ENCODE results near the gene TMED6. TPM values are rescaled to one million over a fixed set of nuclear protein-coding genes. Genes with fewer than 3 reads are reported as not detected.

Gene TMED6
- total RNA-seq, 1 experiment from 2014 or later: 0.91 TPM

- TF ChIP-seq RAD21 (IDR thresholded peaks at IDR 0.05; ENCODE audit: low read depth) (no peak), SP1 (IDR thresholded peaks at IDR 0.05; ENCODE audit: low read depth) (no peak), ATF3 (IDR thresholded peaks at IDR 0.05) (no peak), MAX (IDR thresholded peaks at IDR 0.05) (no peak), ZNF274 (IDR thresholded peaks at IDR 0.05; ENCODE audit: low read depth, low read length) (no peak), TCF7L2 (IDR thresholded peaks at IDR 0.05; ENCODE audit: borderline replicate concordance, extremely low read depth, insufficient read depth, insufficient read length) (no peak), EZH2 (IDR thresholded peaks at IDR 0.05) (no peak), REST (IDR thresholded peaks at IDR 0.05; ENCODE audit: low read depth) (no peak), EZH2phosphoT487 (IDR thresholded peaks at IDR 0.05; ENCODE audit: borderline replicate concordance) (no peak)
- no TSS peak for BruUV-seq (replicated peaks)
- ChIA-PET CTCF (interaction anchor here (0.6 kb wide), 1 partner anchor 707 kb away, joined by 3 read pairs; no protein-coding TSS in a partner anchor), POLR2A (no interaction called here), RAD21 (ENCODE audit: low non-redundant PET in 1 of 2, low total read pairs in 2 of 2, uncharacterized antibody in 2 of 2, unreplicated experiment in 2 of 2) (no interaction called here)
- H3K36me3 ChIP-seq (ENCODE audit: control insufficient read depth in 1 of 2, insufficient read depth in 2 of 2, low read length in 2 of 2): peaks cover 0 to 5% of the 10 kb centered on the region in 2 experiments; a peak in 1 of 4 replicates
- no peak overlapping the region for H3K27ac ChIP-seq (ENCODE audit: low read depth, low read length)
- no peaks in the 10 kb centered on the region for H3K27me3 ChIP-seq (ENCODE audit: insufficient read depth, low read length)
- peaks cover 4 to 9% of the 10 kb centered on the region in 2 experiments for H3K4me1 ChIP-seq (ENCODE audit: control insufficient read depth in 1 of 2, insufficient read depth in 2 of 2, low read length in 2 of 2)
- no peaks in the 10 kb centered on the region for H3K79me2 ChIP-seq (ENCODE audit: insufficient read depth, low read length)
- intact Hi-C loops (cut with micrococcal nuclease): no loop called here
- no peak for DNase-seq (ENCODE audit: low read depth, low spot score)
- no peaks in the 10 kb centered on the region for H3K9me3 ChIP-seq (ENCODE audit: control insufficient read depth in 1 of 2, insufficient read depth in 1 of 2, low read depth in 1 of 2, low read length in 2 of 2)
- no peak for ATAC-seq
- H3K4me2 ChIP-seq (ENCODE audit: low read length): no peak overlapping the region
- no peak overlapping the region for H3K9ac ChIP-seq (ENCODE audit: low read length)
- H3K9me2 ChIP-seq (ENCODE audit: insufficient read depth): no peaks in the 10 kb centered on the region
- H2AFZ ChIP-seq (ENCODE audit: low read depth, low read length, poor library complexity, severe bottlenecking): no peak overlapping the region
- H3K4me3 ChIP-seq (replicated peaks in 1 of 2; ENCODE audit: low read depth in 1 of 2, low read length in 2 of 2): no peak overlapping the region
- H4K20me1 ChIP-seq (ENCODE audit: insufficient read depth): no peaks in the 10 kb centered on the region
Observed at GRCh38 chr16:69306031-69306430, 45.6 kb downstream of the TMED6 start.
